ENCODE data around the gene ENO4.

ENO4 gene, protein sequence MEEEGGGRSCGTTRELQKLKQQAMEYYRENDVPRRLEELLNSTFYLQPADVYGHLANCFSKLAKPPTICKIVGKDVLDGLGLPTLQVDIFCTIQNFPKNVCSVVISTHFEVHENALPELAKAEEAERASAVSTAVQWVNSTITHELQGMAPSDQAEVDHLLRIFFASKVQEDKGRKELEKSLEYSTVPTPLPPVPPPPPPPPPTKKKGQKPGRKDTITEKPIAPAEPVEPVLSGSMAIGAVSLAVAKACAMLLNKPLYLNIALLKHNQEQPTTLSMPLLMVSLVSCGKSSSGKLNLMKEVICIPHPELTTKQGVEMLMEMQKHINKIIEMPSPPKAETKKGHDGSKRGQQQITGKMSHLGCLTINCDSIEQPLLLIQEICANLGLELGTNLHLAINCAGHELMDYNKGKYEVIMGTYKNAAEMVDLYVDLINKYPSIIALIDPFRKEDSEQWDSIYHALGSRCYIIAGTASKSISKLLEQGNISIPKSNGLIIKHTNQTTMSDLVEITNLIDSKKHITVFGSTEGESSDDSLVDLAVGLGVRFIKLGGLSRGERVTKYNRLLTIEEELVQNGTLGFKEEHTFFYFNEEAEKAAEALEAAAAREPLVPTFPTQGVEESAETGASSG

DNA sequence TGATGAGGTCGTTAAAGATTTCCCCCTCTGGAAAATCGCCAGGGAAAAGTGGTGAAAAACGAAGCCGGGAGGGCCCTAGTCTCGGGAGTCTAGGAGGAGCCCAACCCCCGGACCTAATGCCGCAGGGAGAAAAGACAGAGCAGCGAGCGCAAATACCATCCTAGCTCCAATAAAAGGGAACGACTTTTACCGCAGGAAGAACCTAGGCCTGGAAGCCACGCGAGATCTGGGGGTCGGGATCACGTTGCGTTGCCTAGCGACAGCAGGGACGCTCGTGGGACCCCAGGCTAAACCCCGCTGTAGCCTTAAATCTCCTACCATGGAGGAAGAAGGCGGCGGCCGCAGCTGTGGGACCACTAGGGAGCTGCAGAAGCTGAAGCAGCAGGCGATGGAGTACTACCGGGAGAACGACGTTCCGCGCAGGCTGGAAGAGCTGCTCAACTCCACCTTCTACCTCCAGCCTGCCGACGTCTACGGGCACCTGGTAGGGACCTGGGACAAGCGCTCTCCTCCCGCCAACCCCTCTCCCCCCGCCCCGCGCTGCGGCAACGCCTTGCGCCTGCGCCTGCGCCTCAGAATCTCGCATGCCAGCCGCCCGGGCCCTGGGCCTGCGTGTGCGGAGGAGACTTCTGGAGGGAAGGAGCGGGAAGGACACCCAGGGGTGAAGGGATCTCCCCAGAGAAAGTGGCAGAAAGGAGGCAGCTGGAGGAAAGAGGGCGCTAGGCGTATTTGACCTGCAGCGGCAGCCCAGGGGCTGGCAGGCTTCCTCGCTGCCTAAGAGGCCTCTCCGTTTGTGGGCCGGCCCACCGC, at the start of gene ENO4:
Gene ENO4 (plus strand): TSS at position 252 of the 810 bp plus-strand sequence. CDS start 68 bp downstream, at position 320.
- Histone ChIP-seq H3K27ac (ENCODE audit: low read depth in 2 of 2, low read length in 2 of 2) (peak within 1 kb of the TSS; percentile 44 to 49), H3K27me3 (ENCODE audit: control insufficient read depth in 2 of 2, insufficient read depth in 2 of 2, low read length in 2 of 2) (no peaks in the 10 kb centered on the region)

DNA sequence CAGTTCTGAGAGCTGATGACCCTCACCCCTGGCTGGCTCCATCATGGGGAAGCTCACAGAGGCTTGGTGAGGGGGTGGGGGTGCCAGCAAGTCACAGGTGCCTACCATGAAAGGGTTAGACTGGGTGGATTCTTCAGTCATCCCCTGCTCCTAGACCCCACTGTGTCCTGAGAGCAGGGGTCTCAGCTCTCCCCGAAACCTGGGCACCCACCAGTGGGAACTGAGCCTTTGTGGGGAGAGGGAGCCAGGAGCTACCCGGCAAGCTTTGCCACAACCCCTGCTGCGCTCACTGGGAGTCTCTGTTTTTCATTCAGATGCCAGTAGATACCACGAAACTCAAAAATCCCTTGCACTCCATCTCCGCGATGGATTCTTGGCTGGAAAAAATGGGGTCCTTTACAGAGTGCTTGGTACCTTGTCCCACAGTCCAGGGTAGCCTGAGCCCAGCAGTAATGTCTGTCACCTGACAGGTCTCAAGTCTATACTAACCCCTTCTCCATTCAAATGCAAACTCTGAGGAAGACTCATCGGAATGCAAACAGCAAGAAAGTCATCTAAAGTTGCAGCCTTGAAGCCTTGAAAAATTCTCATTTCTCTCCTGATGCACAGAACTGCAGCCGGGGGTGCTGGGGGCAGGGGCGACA, 48.9 kb upstream of the ENO4 start:
- Histone ChIP-seq H3K9me3 (ENCODE audit: control insufficient read depth in 2 of 2, low read length in 2 of 2) (no peaks in the 10 kb centered on the region), H3K4me1 (ENCODE audit: control insufficient read depth in 2 of 2, insufficient read depth in 2 of 2, low read length in 2 of 2) (no peaks in the 10 kb centered on the region), H3K27me3 (ENCODE audit: control insufficient read depth in 2 of 2, insufficient read depth in 2 of 2, low read length in 2 of 2) (peaks cover 4 to 6% of the 10 kb centered on the region in 2 donors), H3K9ac (ENCODE audit: low read depth in 1 of 2, low read length in 2 of 2) (no peak overlapping the region), H3K36me3 (ENCODE audit: control insufficient read depth in 2 of 2, insufficient read depth in 2 of 2, low read length in 2 of 2) (no peaks in the 10 kb centered on the region), H3K27ac (ENCODE audit: low read depth in 2 of 2, low read length in 2 of 2) (no peak overlapping the region), H3K4me3 (ENCODE audit: low read length in 2 of 2) (no peak overlapping the region)

More for the DNA sequence above, at the start of gene ENO4:
- Histone ChIP-seq H3K4me1 (ENCODE audit: control insufficient read depth in 2 of 2, insufficient read depth in 2 of 2, low read length in 2 of 2) (peaks cover 5 to 12% of the 10 kb centered on the region in 2 donors), H3K9ac (ENCODE audit: low read depth in 1 of 2, low read length in 2 of 2) (peak within 1 kb of the TSS; percentile 47 to 67), H3K9me3 (ENCODE audit: control insufficient read depth in 2 of 2, low read length in 2 of 2) (no peaks in the 10 kb centered on the region), H3K4me3 (ENCODE audit: low read length in 2 of 2) (peak within 1 kb of the TSS; percentile 83 to 88), H3K36me3 (ENCODE audit: control insufficient read depth in 2 of 2, insufficient read depth in 2 of 2, low read length in 2 of 2) (no peaks in the 10 kb centered on the region)

DNA sequence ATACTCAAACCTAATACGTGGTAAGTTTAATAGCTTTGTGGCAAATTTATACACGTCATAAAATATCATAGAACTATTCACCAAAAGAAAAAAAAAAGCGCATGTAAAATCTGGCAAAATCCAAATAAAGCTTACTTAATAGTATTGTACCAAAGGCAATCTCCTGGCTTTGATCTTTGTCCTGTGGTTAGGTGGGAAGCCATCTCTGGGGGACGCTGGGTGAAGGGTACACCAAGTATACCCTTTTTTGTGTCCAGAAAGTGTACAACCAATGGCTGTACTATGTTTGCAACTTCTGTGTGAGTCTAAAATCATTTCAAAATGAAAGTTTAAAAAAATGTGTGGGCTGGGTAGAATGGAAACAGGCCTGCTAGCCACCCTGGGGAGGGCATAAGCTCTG, 47.6 kb upstream of the ENO4 start:
- Histone ChIP-seq H3K4me3 (ENCODE audit: low read length in 2 of 2) (no peak overlapping the region), H3K9ac (ENCODE audit: low read depth in 1 of 2, low read length in 2 of 2) (no peak overlapping the region), H3K27me3 (ENCODE audit: control insufficient read depth in 2 of 2, insufficient read depth in 2 of 2, low read length in 2 of 2) (peaks cover under 1 to 4% of the 10 kb centered on the region in 2 donors), H3K4me1 (ENCODE audit: control insufficient read depth in 2 of 2, insufficient read depth in 2 of 2, low read length in 2 of 2) (no peaks in the 10 kb centered on the region), H3K36me3 (ENCODE audit: control insufficient read depth in 2 of 2, insufficient read depth in 2 of 2, low read length in 2 of 2) (no peaks in the 10 kb centered on the region), H3K27ac (ENCODE audit: low read depth in 2 of 2, low read length in 2 of 2) (no peak overlapping the region), H3K9me3 (ENCODE audit: control insufficient read depth in 2 of 2, low read length in 2 of 2) (no peaks in the 10 kb centered on the region)

DNA sequence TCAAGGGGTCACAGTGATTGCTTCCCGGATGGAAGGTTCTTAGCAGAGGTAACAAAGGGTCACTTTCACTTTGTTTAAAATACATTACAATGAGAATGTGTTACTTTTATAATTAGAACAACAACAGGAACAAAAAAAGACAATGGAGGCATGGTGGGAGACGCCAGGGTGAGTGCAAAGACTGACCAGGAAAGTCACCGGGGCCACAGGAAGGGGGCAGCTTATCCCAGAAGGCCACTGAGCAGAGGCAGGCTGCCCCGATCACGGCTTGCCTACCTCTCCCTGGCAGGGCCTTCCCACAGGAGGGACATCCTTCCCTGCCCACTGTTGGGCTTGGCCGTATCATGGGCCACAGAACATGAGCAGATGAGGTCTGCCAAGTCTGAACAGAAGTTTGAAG, 46.8 kb upstream of the ENO4 start:
- Histone ChIP-seq H3K27me3 (ENCODE audit: control insufficient read depth in 2 of 2, insufficient read depth in 2 of 2, low read length in 2 of 2) (peaks cover 0 to 4% of the 10 kb centered on the region in 2 donors), H3K4me3 (ENCODE audit: low read length in 2 of 2) (no peak overlapping the region), H3K9ac (ENCODE audit: low read depth in 1 of 2, low read length in 2 of 2) (no peak overlapping the region), H3K27ac (ENCODE audit: low read depth in 2 of 2, low read length in 2 of 2) (no peak overlapping the region), H3K9me3 (ENCODE audit: control insufficient read depth in 2 of 2, low read length in 2 of 2) (no peaks in the 10 kb centered on the region), H3K36me3 (ENCODE audit: control insufficient read depth in 2 of 2, insufficient read depth in 2 of 2, low read length in 2 of 2) (no peaks in the 10 kb centered on the region), H3K4me1 (ENCODE audit: control insufficient read depth in 2 of 2, insufficient read depth in 2 of 2, low read length in 2 of 2) (no peaks in the 10 kb centered on the region)

DNA sequence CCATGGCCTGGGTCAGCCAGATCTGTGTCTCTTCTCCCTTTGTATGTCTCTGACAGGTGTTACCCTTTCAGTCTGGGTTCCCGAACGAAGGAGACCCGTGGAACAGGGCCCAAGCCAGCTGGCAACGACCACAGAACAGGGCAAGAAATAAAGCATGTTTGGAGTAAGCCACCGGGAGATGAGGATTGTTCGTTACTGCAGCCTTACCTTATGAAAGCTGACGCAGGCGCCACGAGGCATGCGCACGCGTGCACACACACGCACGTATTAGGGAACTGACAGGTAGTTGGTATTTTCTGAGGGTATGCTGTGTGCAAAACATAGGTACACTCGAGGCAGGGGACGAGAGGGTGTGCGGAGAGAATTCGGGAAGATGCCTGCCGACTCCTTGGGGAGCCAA, 46.4 kb upstream of the ENO4 start:
- Histone ChIP-seq H3K27ac (ENCODE audit: low read depth in 2 of 2, low read length in 2 of 2) (no peak overlapping the region), H3K4me3 (ENCODE audit: low read length in 2 of 2) (no peak overlapping the region), H3K9ac (ENCODE audit: low read depth in 1 of 2, low read length in 2 of 2) (no peak overlapping the region), H3K4me1 (ENCODE audit: control insufficient read depth in 2 of 2, insufficient read depth in 2 of 2, low read length in 2 of 2) (no peaks in the 10 kb centered on the region), H3K9me3 (ENCODE audit: control insufficient read depth in 2 of 2, low read length in 2 of 2) (no peaks in the 10 kb centered on the region), H3K36me3 (ENCODE audit: control insufficient read depth in 2 of 2, insufficient read depth in 2 of 2, low read length in 2 of 2) (no peaks in the 10 kb centered on the region), H3K27me3 (ENCODE audit: control insufficient read depth in 2 of 2, insufficient read depth in 2 of 2, low read length in 2 of 2) (peaks cover 0 to 4% of the 10 kb centered on the region in 2 donors)

DNA sequence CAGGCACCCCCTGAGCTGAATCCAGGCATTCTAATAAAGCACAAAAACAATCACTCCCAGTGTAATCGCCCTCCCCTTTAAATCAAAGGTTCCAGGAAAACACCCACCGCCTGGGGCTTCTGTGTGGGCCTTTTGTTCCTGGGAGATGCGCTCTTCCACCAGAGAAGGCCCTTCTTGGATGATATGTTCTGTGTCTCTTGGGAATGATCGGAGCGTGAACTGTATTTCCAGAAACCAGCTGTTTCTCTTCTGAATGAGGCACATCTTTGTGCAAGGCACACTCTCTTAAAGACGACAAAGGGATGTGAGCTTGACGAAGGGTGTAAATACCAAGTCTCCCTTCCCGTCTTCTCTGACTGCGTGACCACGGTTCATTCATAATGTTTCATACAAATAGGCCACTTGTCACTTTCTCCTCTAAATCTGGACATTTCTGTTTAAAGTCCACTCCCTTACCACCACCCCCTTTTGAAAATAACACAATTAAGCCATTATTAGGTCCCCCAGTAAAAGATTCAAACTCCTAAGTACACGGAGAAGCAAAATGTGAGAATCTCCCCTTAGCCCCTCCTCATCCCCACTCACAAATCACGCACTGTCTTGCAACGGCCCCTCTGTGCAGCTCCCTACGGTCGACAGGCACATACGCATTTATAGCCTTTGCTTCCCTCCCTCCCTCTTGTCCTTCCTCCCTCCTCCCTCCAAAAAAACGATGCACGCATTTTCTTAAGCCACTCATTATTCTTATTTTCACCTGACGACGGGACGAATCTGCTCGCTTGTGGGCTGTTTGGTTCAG, 45.6 kb upstream of the ENO4 start:
- no peaks in the 10 kb centered on the region for H3K4me1 ChIP-seq (ENCODE audit: control insufficient read depth in 2 of 2, insufficient read depth in 2 of 2, low read length in 2 of 2)
- H3K36me3 ChIP-seq (ENCODE audit: control insufficient read depth in 2 of 2, insufficient read depth in 2 of 2, low read length in 2 of 2): no peaks in the 10 kb centered on the region
- H3K27me3 ChIP-seq (ENCODE audit: control insufficient read depth in 2 of 2, insufficient read depth in 2 of 2, low read length in 2 of 2): peaks cover 0 to 4% of the 10 kb centered on the region in 2 donors
- no peak overlapping the region for H3K9ac ChIP-seq (ENCODE audit: low read depth in 1 of 2, low read length in 2 of 2)
- H3K27ac ChIP-seq (ENCODE audit: low read depth in 2 of 2, low read length in 2 of 2): no peak overlapping the region
- no peak overlapping the region for H3K4me3 ChIP-seq (ENCODE audit: low read length in 2 of 2)
- H3K9me3 ChIP-seq (ENCODE audit: control insufficient read depth in 2 of 2, low read length in 2 of 2): no peaks in the 10 kb centered on the region

DNA sequence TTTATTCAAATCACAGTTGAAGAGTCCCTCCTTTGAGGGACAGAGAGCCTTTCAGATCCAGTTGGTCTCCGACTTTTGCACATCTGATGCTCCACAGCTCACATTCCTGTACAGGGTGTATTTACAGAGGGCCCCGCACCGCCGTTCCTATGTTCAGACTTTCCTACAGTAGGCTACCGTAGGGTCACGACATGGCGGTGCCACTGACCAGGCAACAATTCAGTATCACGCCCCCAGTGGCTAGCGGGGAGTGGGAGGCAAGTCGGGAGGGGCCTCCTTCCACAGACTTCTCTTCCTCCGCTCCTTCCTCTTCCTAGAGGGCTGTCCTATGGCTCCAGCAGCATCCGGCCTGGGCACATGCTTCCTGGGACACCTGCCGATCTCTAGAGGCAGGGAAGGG, 40.6 kb upstream of the ENO4 start:
- peaks cover 6 to 13% of the 10 kb centered on the region in 2 donors for H3K27me3 ChIP-seq (ENCODE audit: control insufficient read depth in 2 of 2, insufficient read depth in 2 of 2, low read length in 2 of 2)
- no peaks in the 10 kb centered on the region for H3K9me3 ChIP-seq (ENCODE audit: control insufficient read depth in 2 of 2, low read length in 2 of 2)
- H3K9ac ChIP-seq (ENCODE audit: low read depth in 1 of 2, low read length in 2 of 2): no peak overlapping the region
- no peak overlapping the region for H3K27ac ChIP-seq (ENCODE audit: low read depth in 2 of 2, low read length in 2 of 2)
- no peak overlapping the region for H3K4me3 ChIP-seq (ENCODE audit: low read length in 2 of 2)
- peaks cover 0 to 7% of the 10 kb centered on the region in 2 donors for H3K4me1 ChIP-seq (ENCODE audit: control insufficient read depth in 2 of 2, insufficient read depth in 2 of 2, low read length in 2 of 2)
- no peaks in the 10 kb centered on the region for H3K36me3 ChIP-seq (ENCODE audit: control insufficient read depth in 2 of 2, insufficient read depth in 2 of 2, low read length in 2 of 2)

DNA sequence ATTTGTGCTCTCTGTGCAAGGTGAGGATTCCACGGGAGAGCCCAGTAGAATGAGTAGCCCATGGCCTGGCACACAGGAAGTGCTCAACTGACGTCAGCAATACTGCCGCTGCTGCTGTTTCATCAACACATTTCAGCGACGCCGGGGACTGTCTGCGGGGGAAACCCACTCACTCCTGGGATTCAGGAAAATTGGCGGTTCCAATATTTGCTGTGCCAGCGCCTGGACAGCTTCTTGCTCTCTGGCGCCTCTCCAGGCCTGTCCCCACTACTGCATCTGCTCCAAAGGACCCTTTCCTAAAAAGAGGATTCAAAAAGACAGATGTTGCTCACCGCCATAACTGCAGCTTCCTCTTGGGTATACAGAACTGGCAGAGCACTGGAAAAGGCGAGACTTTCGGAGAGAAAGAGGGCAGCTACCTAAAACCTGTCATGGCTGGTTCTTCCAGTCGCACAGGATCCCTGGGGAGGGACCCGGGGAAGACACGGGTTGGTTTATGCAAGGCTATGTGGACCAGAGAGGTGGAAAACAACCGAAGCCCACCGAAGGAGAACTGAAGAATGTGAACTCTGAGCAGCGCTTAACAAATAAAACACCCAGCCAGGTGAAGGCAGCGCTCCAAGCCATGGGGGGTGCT, 39.7 kb upstream of the ENO4 start:
- Histone ChIP-seq H3K36me3 (ENCODE audit: control insufficient read depth in 2 of 2, insufficient read depth in 2 of 2, low read length in 2 of 2) (no peaks in the 10 kb centered on the region), H3K4me3 (ENCODE audit: low read length in 2 of 2) (no peak overlapping the region), H3K27me3 (ENCODE audit: control insufficient read depth in 2 of 2, insufficient read depth in 2 of 2, low read length in 2 of 2) (peaks cover 6 to 13% of the 10 kb centered on the region in 2 donors), H3K9ac (ENCODE audit: low read depth in 1 of 2, low read length in 2 of 2) (no peak overlapping the region), H3K27ac (ENCODE audit: low read depth in 2 of 2, low read length in 2 of 2) (no peak overlapping the region), H3K4me1 (ENCODE audit: control insufficient read depth in 2 of 2, insufficient read depth in 2 of 2, low read length in 2 of 2) (peaks cover 0 to 7% of the 10 kb centered on the region in 2 donors), H3K9me3 (ENCODE audit: control insufficient read depth in 2 of 2, low read length in 2 of 2) (no peaks in the 10 kb centered on the region)

DNA sequence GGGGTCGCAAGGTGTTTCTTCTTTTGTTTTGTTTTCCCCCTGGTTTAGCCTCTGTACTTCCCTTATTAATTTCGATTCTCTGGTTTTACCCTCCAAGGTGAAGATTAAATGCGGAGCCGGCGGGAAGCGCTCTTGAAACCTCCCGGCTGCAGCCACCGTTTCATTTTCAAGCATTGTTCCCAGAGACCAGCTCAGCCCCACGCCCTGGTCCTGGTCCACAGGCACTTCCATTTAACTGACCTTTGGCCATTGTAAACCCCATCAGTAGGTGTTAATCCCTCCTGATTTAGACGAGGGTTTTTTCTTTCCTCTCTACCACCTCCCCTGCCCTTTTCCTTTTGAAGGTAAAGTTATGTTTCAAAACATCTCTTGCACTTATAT, 39.2 kb upstream of the ENO4 start:
- Histone ChIP-seq H3K27me3 (ENCODE audit: control insufficient read depth in 2 of 2, insufficient read depth in 2 of 2, low read length in 2 of 2) (peaks cover 6 to 13% of the 10 kb centered on the region in 2 donors), H3K9ac (ENCODE audit: low read depth in 1 of 2, low read length in 2 of 2) (no peak overlapping the region), H3K4me3 (ENCODE audit: low read length in 2 of 2) (no peak overlapping the region), H3K4me1 (ENCODE audit: control insufficient read depth in 2 of 2, insufficient read depth in 2 of 2, low read length in 2 of 2) (peaks cover 0 to 7% of the 10 kb centered on the region in 2 donors), H3K36me3 (ENCODE audit: control insufficient read depth in 2 of 2, insufficient read depth in 2 of 2, low read length in 2 of 2) (no peaks in the 10 kb centered on the region), H3K27ac (ENCODE audit: low read depth in 2 of 2, low read length in 2 of 2) (no peak overlapping the region), H3K9me3 (ENCODE audit: control insufficient read depth in 2 of 2, low read length in 2 of 2) (no peaks in the 10 kb centered on the region)
